GM12891 (cell line): ENCODE results near the gene SZT2.

Source experiments
- PAX5 ChIP-seq: IDR thresholded peaks from 2 replicates; pipeline ENCODE4 v1.6.1; 2011; ENCODE audit warnings: low read length, moderate library complexity, mild to moderate bottlenecking; ENCODE audit not compliant: insufficient read depth, severe bottlenecking
- POLR2A ChIP-seq: IDR thresholded peaks from 2 replicates; pipeline ENCODE4 v1.6.1; 2011; ENCODE audit warnings: low read depth, low read length, control low read depth
- TAF1 ChIP-seq: IDR thresholded peaks from 2 replicates; pipeline ENCODE4 v1.6.1; 2011; ENCODE audit warnings: low read depth, low read length, control low read depth

GRCh38 chr1:43447891-43448708, 58.4 kb downstream of the SZT2 start:
- TF ChIP-seq POLR2A (no peak), PAX5 (no peak), TAF1 (no peak)
